Endodermal cell (in vitro differentiated cells): Measurements from ENCODE around the gene ATF7IP2. TPM values are rescaled to one million over a fixed set of nuclear protein-coding genes. Genes with fewer than 3 reads are reported as not detected.

Experiments
- DNase-seq: peaks from one replicate; pipeline ENCODE4 v3.0.0-alpha.2; 2017
- H3K27ac ChIP-seq: 2 replicates; pipeline ENCODE4 v1.5.1; 2013; ENCODE audit warnings: mild to moderate bottlenecking, low read depth, low read length, moderate library complexity
- H3K27me3 ChIP-seq: 2 replicates; pipeline ENCODE4 v1.6.1; 2013; ENCODE audit warnings: mild to moderate bottlenecking, low read length, moderate library complexity; ENCODE audit not compliant: insufficient read depth, control insufficient read depth, poor library complexity, severe bottlenecking
- H3K36me3 ChIP-seq: 2 replicates; pipeline ENCODE4 v1.7.0; 2013; ENCODE audit warnings: mild to moderate bottlenecking, low read length, moderate library complexity; ENCODE audit not compliant: control insufficient read depth, insufficient read depth
- H3K4me1 ChIP-seq: one replicate; pipeline ENCODE4 v1.7.0; 2013; ENCODE audit warnings: low read length; ENCODE audit not compliant: control insufficient read depth, insufficient read depth
- H3K4me3 ChIP-seq: 2 replicates; pipeline ENCODE4 v1.5.1; 2013; ENCODE audit warnings: mild to moderate bottlenecking, low read length, moderate library complexity
- H3K9ac ChIP-seq: 2 replicates; pipeline ENCODE4 v1.6.1; 2013; ENCODE audit warnings: mild to moderate bottlenecking, low read length, moderate library complexity; ENCODE audit not compliant: poor library complexity, severe bottlenecking; ENCODE audit errors: extremely low read depth
- H3K9me3 ChIP-seq: 2 replicates; pipeline ENCODE4 v1.6.1; 2013; ENCODE audit warnings: mild to moderate bottlenecking, low read length, moderate library complexity; ENCODE audit not compliant: control insufficient read depth
- H3K27ac Mint-ChIP-seq: 2 replicates; pipeline ENCODE4 v1.8.0; 2020; ENCODE audit warnings: mixed read lengths
- H3K27me3 Mint-ChIP-seq: 2 replicates; pipeline ENCODE4 v1.8.0; 2021; ENCODE audit warnings: mild to moderate bottlenecking, mixed read lengths; ENCODE audit not compliant: insufficient read depth
- H3K36me3 Mint-ChIP-seq: 2 replicates; pipeline ENCODE4 v1.8.0; 2020; ENCODE audit warnings: low read depth, mixed read lengths
- H3K4me1 Mint-ChIP-seq: 2 replicates; pipeline ENCODE4 v1.8.0; 2020; ENCODE audit warnings: mixed read lengths
- H3K4me3 Mint-ChIP-seq: 2 replicates; pipeline ENCODE4 v1.8.0; 2020; ENCODE audit warnings: mild to moderate bottlenecking, moderate library complexity, mixed read lengths
- H3K9me3 Mint-ChIP-seq: 2 replicates; pipeline ENCODE4 v1.8.0; 2020; ENCODE audit warnings: mild to moderate bottlenecking, mixed read lengths
- CTCF ChIP-seq: fragments of 200-600 bp; sonication (generic); conservative IDR thresholded peaks from 2 replicates; pipeline ENCODE4 v1.5.0; 2021; ENCODE audit warnings: antibody characterized with exemption, mild to moderate bottlenecking
- WGBS, 2 experiments: methylation state at CpG; one replicate each; pipeline versions ENCODE4 v1.1.5 to v1.1.7; 2013; ENCODE audit warnings: missing lambda C conversion rate in 2 of 2, mixed read lengths in 1 of 2; ENCODE audit not compliant: insufficient coverage in 1 of 2, insufficient read length in 1 of 2; 5-methylcytosine and 5-hydroxymethylcytosine counted together
- total RNA-seq, 2 donors: library from RNA; stranded (reverse); fragmentation: NEBNext Ultra II Directional in 1 of 2; extraction: Animal tissue kit (Norgen Biotek cat#: 25700) in 1 of 2; gene quantifications; 2 replicates in 1 of 2; 3 replicates in 1 of 2; pipeline ENCODE4 v1.2.1, GENCODE V29; 2021

ATF7IP2 gene
- total RNA-seq, 2 donors from 2014 or later: 20.5 to 22.8 TPM

DNA sequence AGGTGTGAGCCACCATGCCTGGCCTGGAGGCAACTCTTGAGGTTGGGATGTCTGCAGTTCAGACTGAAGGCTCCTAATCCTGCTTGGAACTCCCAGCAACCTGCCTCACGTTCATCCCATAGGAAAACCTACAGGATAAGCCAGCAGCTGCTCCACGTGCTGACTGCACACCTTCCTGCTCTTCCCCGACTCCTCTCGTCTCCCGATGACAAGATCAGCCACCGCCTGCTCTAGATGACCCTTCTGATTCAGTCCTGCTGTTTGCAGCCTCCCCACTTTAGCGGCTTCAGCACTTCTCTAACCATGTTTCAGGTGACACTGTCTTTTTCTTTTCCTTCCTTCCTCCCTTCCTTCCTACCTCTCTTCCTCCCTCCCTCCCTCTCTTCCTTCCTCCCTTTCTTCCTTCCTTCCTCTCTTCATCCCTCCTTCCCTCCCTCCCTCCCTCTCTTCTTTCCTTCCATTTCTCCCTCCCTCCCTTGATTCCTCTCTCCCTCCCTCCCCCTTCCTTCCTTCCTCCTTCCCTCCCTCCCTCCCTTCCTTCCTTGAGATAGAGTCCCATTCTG, 132.7 kb downstream of the ATF7IP2 start:
- H3K4me1 Mint-ChIP-seq: peaks cover 11% of the 10 kb centered on the region
- no peak for TF ChIP-seq CTCF
- Histone ChIP-seq H3K9me3 (no peaks in the 10 kb centered on the region), H3K27me3 (no peaks in the 10 kb centered on the region), H3K27ac (no peak overlapping the region), H3K36me3 (no peaks in the 10 kb centered on the region), H3K9ac (no peak overlapping the region), H3K4me3 (no peak overlapping the region), H3K4me1 (peaks cover 9% of the 10 kb centered on the region)
- no peak overlapping the region for H3K27ac Mint-ChIP-seq
- DNase-seq: no peak
- H3K4me3 Mint-ChIP-seq: no peak overlapping the region
- peaks cover 8% of the 10 kb centered on the region for H3K9me3 Mint-ChIP-seq
- WGBS, 2 experiments: 91 to 93% methylated on average over 6 to 7 of the region's 7 CpGs
- no peaks in the 10 kb centered on the region for H3K36me3 Mint-ChIP-seq
- H3K27me3 Mint-ChIP-seq: peaks cover 4% of the 10 kb centered on the region

DNA sequence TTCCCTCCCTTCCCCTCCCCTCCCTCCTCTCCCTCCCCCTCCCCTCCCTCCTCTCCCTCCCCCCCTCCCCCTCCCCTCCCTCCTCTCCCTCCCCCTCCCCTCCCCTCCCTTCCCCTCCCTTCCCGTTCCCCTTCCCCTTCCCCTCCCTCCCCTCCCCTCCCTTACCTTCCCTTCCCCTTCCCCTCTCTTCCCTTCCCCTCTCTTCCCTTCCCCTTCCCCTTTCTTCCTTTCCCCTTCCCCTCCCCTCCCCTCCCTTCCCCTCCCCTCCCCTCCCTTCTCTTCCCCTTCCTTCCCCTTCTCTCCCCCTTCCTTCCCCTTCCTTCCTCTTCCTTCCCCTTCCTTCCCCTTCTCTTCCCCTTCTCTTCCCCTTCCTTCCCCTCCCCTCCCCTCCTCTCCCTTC, 133.4 kb downstream of the ATF7IP2 start:
- H3K4me1 Mint-ChIP-seq: peaks cover 4% of the 10 kb centered on the region
- no peaks in the 10 kb centered on the region for H3K9me3 ChIP-seq
- no peak overlapping the region for H3K9ac ChIP-seq
- peaks cover 3% of the 10 kb centered on the region for H3K27me3 Mint-ChIP-seq
- H3K27ac ChIP-seq: no peak overlapping the region
- peaks cover 2% of the 10 kb centered on the region for H3K4me1 ChIP-seq
- no peak overlapping the region for H3K4me3 Mint-ChIP-seq
- no peaks in the 10 kb centered on the region for H3K27me3 ChIP-seq
- no CpG with 5 or more reads among the region's 1 CpG for WGBS, 2 experiments
- DNase-seq: no peak
- H3K9me3 Mint-ChIP-seq: peaks cover 8% of the 10 kb centered on the region
- no peak overlapping the region for H3K27ac Mint-ChIP-seq
- no peaks in the 10 kb centered on the region for H3K36me3 Mint-ChIP-seq
- H3K4me3 ChIP-seq: no peak overlapping the region
- TF ChIP-seq CTCF: no peak
- H3K36me3 ChIP-seq: no peaks in the 10 kb centered on the region

DNA sequence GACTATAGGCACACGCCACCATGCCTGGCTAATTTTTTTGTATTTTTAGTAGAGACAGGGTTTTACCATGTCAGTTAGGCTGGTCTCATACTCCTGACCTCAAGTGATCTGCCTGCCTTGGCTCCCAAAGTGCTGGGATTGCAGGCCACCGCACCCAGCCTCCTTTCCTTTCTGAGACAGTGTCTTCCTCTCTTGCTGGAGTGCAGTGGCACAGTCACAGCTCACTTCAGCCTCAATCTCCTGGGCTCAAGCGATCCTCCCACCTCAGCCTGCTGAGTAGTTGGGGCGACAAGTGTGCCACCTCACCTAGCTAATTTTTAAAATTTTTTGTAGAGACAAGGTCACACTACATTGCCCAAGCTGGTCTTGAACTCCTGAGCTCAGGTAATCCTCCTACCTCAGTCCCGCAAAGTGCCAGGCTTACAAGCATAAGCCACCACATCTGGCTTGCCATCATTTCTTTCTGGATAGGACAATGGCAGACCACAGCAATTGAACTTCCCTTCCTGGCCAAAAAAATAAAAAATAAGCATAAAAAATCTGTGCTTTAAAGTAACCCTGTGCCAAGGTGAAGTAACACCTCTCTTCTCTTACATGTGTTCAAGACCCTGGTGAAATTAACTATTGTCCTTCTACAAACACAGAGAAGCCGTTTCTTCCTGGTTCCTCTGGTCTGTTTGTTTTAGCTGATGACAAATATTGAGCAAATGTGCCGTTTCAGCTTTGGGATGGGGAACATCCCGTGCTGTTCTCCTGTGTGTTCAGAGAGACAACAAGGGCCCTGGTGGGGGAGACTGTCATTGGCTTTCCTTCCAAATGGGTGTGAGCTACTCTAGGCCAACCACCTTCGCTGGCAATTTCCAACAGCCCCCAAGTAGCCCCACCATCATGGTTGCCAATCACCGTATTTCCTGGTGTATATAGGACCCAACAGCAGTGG, 134.3 kb downstream of the ATF7IP2 start:
- H3K27me3 Mint-ChIP-seq: peaks cover 3% of the 10 kb centered on the region
- no peak for TF ChIP-seq CTCF
- no peak overlapping the region for H3K9ac ChIP-seq
- H3K27ac ChIP-seq: no peak overlapping the region
- no peaks in the 10 kb centered on the region for H3K9me3 ChIP-seq
- WGBS, 2 experiments: 86% methylated on average over 5 to 10 of the region's 10 CpGs
- H3K4me3 Mint-ChIP-seq: no peak overlapping the region
- no peak overlapping the region for H3K4me3 ChIP-seq
- peaks cover 8% of the 10 kb centered on the region for H3K9me3 Mint-ChIP-seq
- H3K4me1 ChIP-seq: no peaks in the 10 kb centered on the region
- DNase-seq: no peak
- no peaks in the 10 kb centered on the region for H3K27me3 ChIP-seq
- no peak overlapping the region for H3K27ac Mint-ChIP-seq
- H3K36me3 ChIP-seq: no peaks in the 10 kb centered on the region
- H3K36me3 Mint-ChIP-seq: no peaks in the 10 kb centered on the region
- peaks cover 2% of the 10 kb centered on the region for H3K4me1 Mint-ChIP-seq
